Thymus (tissue), 14 donors: ENCODE results near the gene TNFSF8. TPM values are rescaled to one million over a fixed set of nuclear protein-coding genes. Genes with fewer than 3 reads are reported as not detected.

Experiments
- DNase-seq, 9 donors: peaks; one replicate each; pipeline ENCODE4 v3.0.0-alpha.2; 2013; ENCODE audit warnings: low spot score in 9 of 9, low read depth in 6 of 9, missing footprints in 1 of 9
- H3K27ac ChIP-seq, 2 donors: one replicate each; pipeline ENCODE4 v1.5.1; 2013; ENCODE audit warnings: control low read depth in 1 of 2, low read depth in 1 of 2, low read length in 1 of 2, mild to moderate bottlenecking in 1 of 2, moderate library complexity in 1 of 2
- H3K27me3 ChIP-seq, 2 donors: one replicate each; pipeline ENCODE4 v1.5.1; 2013; ENCODE audit warnings: low read length in 1 of 2; ENCODE audit not compliant: control insufficient read depth in 2 of 2, insufficient read depth in 1 of 2
- H3K36me3 ChIP-seq, 2 donors: one replicate each; pipeline ENCODE4 v1.5.1; 2013; ENCODE audit warnings: low read length in 1 of 2, mild to moderate bottlenecking in 1 of 2, moderate library complexity in 1 of 2; ENCODE audit not compliant: control insufficient read depth in 2 of 2, insufficient read depth in 2 of 2
- H3K4me1 ChIP-seq, 2 donors: one replicate each; pipeline ENCODE4 v1.5.1; 2013; ENCODE audit warnings: low read length in 2 of 2; ENCODE audit not compliant: control insufficient read depth in 2 of 2, insufficient read depth in 2 of 2
- H3K4me3 ChIP-seq, 2 donors: one replicate each; pipeline ENCODE4 v1.5.1; 2013; ENCODE audit warnings: low read length in 2 of 2, control low read depth in 1 of 2, mild to moderate bottlenecking in 1 of 2
- H3K9me3 ChIP-seq, 2 donors: one replicate each; pipeline ENCODE4 v1.5.1; 2013; ENCODE audit warnings: low read length in 1 of 2, mild to moderate bottlenecking in 1 of 2; ENCODE audit not compliant: control insufficient read depth in 2 of 2, insufficient read depth in 1 of 2
- WGBS: extraction: QIAGEN DNeasy Blood & Tissue Kit; methylation state at CpG from one replicate; pipeline ENCODE4 v1.1.7; 2013; 5-methylcytosine and 5-hydroxymethylcytosine counted together
- long read RNA-seq, 10 donors: transcript quantifications; one replicate each; lab custom pipeline, GENCODE V29; 2026
- polyA plus RNA-seq: library from polyadenylated mRNA; stranded (reverse); fragments of 200-250 nt; gene quantifications from one replicate; pipeline ENCODE4 v1.2.3, GENCODE V29; 2013
- total RNA-seq: library from RNA; stranded (reverse); fragments of 120-200 nt; gene quantifications from one replicate; pipeline ENCODE4 v1.2.4, GENCODE V29; 2013
- donor health status: healthy.

TNFSF8 gene, protein sequence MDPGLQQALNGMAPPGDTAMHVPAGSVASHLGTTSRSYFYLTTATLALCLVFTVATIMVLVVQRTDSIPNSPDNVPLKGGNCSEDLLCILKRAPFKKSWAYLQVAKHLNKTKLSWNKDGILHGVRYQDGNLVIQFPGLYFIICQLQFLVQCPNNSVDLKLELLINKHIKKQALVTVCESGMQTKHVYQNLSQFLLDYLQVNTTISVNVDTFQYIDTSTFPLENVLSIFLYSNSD
- total RNA-seq (14.7 TPM), polyA plus RNA-seq (82.1 TPM)
- long read RNA-seq, donor 1, partial matches to known transcripts = 0 of 1 reads
- long read RNA-seq, donor 1, other reads (novel, unspliced or antisense) = 0 of 1 reads
- long read RNA-seq, donor 2 = 0 reads
- long read RNA-seq, donor 3, partial matches to known transcripts = 0 of 3 reads
- long read RNA-seq, donor 3, other reads (novel, unspliced or antisense) = 0 of 3 reads
- long read RNA-seq, donor 4, partial matches to known transcripts = 0 of 5 reads
- long read RNA-seq, donor 4, other reads (novel, unspliced or antisense) = 0 of 5 reads
- long read RNA-seq, donor 5, transcript TNFSF8-201 (4 exons, 1,906 nt) = major isoform, 10 of 10 reads
- long read RNA-seq, donor 5, partial matches to known transcripts = 0 of 10 reads
- long read RNA-seq, donor 5, other reads (novel, unspliced or antisense) = 0 of 10 reads
- long read RNA-seq, donor 6, partial matches to known transcripts = 0 of 1 reads
- long read RNA-seq, donor 6, other reads (novel, unspliced or antisense) = 0 of 1 reads
- long read RNA-seq, donor 7, partial matches to known transcripts = 0 of 5 reads
- long read RNA-seq, donor 7, other reads (novel, unspliced or antisense) = 0 of 5 reads
- long read RNA-seq, donor 8, partial matches to known transcripts = 0 of 1 reads
- long read RNA-seq, donor 8, other reads (novel, unspliced or antisense) = 0 of 1 reads
- long read RNA-seq, donor 9, partial matches to known transcripts = 0 of 2 reads
- long read RNA-seq, donor 9, other reads (novel, unspliced or antisense) = 0 of 2 reads
- long read RNA-seq, donor 10, transcript TNFSF8-201 (4 exons, 1,906 nt) = major isoform, 6 of 6 reads
- long read RNA-seq, donor 10, partial matches to known transcripts = 0 of 6 reads
- long read RNA-seq, donor 10, other reads (novel, unspliced or antisense) = 0 of 6 reads

DNA sequence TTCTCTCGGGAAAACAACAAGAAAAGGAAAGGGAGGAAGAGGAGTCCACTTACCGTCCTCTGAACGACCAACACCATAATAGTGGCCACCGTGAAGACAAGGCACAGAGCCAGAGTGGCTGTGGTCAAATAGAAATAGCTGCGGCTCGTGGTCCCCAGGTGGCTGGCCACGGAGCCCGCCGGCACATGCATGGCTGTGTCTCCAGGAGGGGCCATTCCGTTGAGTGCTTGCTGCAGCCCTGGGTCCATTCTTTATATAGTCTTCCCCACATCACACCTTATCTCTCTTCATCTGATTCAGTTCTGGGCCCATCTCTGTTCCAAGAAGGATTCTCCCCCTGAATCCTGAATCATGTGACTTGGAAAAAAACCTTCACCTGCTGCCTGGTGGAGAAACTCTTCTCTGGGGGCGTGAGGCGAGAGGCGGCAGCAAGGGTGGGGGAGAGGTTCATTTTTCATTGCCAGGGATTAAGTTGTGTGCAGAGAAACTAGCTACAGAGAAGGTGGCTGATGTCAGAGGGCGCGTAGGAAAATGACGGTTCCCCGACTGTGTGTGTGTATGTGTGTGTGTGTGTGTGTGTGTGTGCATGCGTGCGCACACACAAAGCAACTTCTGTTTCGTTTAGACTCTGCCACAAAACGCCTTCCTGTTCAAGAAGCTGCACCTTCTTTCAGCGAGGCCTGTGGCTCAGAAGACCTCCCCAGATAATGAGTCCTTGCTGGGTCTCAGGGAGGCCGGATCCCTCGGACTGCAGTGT is at the start of gene TNFSF8:
Gene TNFSF8, minus strand, starts transcription at position 536 of the 757 bp plus-strand sequence. Its CDS starts 288 bp downstream, at position 248.
- Histone ChIP-seq H3K27ac (peak within 1 kb of the TSS; percentile 95 to 99), H3K9me3 (no peaks in the 10 kb centered on the region)
- 6% methylated on average over 24 of the region's 24 CpGs for WGBS

DNA sequence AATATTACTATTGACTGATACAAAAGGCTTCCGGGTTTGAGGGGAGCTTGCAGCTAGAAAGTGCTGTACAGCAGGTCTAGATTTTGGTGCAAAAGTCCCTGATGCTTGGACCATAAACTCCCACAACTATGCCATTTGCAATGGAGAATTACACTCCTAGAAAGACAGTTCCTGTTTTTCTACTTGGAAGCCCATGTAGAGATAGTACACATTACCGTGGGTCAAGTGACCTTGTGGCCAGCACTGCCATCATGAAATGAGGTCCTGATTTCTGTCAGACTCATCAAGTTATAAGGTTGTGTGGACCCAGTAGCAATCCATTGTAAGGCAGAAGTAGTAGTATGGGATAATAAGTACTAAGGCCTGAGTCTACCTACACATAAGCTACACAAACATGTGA is 42.8 kb upstream of the TNFSF8 start:
- whole genome bisulfite sequencing = 90% methylated on average over 2 of the region's 2 CpGs
- H3K27me3 ChIP-seq = no peaks in the 10 kb centered on the region

More for the DNA sequence above, at the start of gene TNFSF8:
- peak within 1 kb of the TSS; percentile 56 to 80 for H3K4me3 ChIP-seq
- H3K4me1 ChIP-seq = peaks cover 26 to 28% of the 10 kb centered on the region in 2 donors
- peaks cover 0 to under 1% of the 10 kb centered on the region in 2 donors for H3K36me3 ChIP-seq
- no peaks in the 10 kb centered on the region for H3K27me3 ChIP-seq
- DNase-seq = peak; percentile 74 to 91 (median 82)

DNA sequence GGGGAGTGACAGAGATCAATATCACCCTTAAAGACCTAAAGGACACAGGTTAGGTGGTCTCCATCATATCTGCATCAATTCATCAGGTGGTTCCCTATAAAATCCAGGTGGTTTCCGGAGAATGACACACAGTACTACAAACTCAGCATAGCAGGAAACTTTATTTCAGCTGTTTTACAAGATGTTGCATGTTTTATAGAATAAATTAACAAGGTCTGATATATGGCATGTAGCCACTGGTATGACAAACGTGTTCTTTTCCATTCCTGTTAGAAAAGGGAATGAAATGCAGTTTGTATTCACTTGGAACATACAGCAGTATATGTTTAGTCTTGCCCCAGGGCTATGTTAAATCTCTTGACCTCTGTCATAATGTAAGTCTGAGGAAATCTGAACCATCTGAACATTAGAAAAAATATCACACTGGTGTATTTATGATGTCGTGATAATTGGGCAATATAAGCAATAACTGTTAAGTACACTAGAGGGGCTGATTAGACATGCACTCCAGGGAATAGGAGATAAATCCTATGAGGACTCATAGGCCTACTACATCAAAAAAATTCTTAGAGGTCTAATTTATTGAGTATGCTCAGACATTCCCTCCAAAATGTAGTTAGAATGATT is 42.2 kb upstream of the TNFSF8 start:
- WGBS = 92% methylated on average over 3 of the region's 3 CpGs
- Histone ChIP-seq H3K27me3 (no peaks in the 10 kb centered on the region), H3K27ac (no peak overlapping the region), H3K9me3 (no peaks in the 10 kb centered on the region), H3K4me1 (peaks cover 0 to 2% of the 10 kb centered on the region in 2 donors), H3K36me3 (no peaks in the 10 kb centered on the region), H3K4me3 (no peak overlapping the region)
- DNase-seq = no peak

More for the DNA sequence above, 42.8 kb upstream of the TNFSF8 start:
- Histone ChIP-seq H3K36me3 (no peaks in the 10 kb centered on the region), H3K27ac (no peak overlapping the region), H3K4me3 (no peak overlapping the region), H3K9me3 (no peaks in the 10 kb centered on the region), H3K4me1 (peaks cover 0 to 2% of the 10 kb centered on the region in 2 donors)
- DNase-seq = no peak

DNA sequence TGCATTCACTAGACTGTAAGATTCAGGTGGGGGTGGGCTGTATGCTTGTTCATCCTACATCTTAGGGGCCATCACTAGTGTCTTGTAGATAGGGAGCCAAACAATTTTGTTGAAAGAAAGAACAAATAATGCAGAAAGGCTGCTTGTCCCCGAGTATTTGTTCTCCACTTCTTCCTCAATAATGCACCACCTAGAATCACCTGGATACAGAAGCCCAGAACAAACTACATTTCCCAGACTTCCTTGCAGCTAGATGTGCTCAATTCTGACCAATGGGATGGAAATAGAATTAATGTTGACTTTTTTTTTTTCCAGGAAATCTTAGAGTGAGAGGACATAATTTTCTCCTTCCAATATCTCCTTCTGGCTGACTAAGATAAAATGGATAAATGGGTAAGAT is 38.9 kb upstream of the TNFSF8 start:
- Histone ChIP-seq H3K27me3 (no peaks in the 10 kb centered on the region), H3K4me1 (peaks cover 0 to 2% of the 10 kb centered on the region in 2 donors), H3K4me3 (no peak overlapping the region), H3K27ac (no peak overlapping the region), H3K36me3 (no peaks in the 10 kb centered on the region), H3K9me3 (no peaks in the 10 kb centered on the region)
- no peak for DNase-seq
- 99% methylated on average over 1 of the region's 1 CpG for WGBS

DNA sequence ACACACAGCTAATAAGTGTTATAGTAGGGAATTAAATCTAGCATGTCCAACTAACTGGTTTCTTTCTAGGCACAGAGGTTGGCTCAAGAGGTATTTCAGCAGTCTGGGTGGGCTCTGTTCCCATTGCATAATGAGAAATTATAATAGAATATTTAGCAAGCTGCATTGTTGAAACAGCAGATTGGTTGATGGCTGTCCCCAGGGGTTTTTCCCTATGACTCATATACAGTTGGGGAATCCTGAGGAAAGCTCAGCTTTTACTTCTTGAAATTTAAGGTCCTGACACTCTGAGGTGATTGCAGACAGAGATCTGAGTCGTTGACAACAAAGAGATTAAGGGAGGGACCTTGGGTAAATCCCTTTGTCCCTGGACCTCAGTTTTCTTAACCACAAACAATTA is 38.3 kb upstream of the TNFSF8 start:
- Histone ChIP-seq H3K27me3 (no peaks in the 10 kb centered on the region), H3K27ac (peak overlapping the region in 1 of 2 donors; percentile 19), H3K36me3 (no peaks in the 10 kb centered on the region), H3K9me3 (no peaks in the 10 kb centered on the region), H3K4me1 (peaks cover 0 to 2% of the 10 kb centered on the region in 2 donors), H3K4me3 (no peak overlapping the region)
- peak in 1 of 9 donors; percentile 33 for DNase-seq
- 63% methylated on average over 1 of the region's 1 CpG for WGBS

DNA sequence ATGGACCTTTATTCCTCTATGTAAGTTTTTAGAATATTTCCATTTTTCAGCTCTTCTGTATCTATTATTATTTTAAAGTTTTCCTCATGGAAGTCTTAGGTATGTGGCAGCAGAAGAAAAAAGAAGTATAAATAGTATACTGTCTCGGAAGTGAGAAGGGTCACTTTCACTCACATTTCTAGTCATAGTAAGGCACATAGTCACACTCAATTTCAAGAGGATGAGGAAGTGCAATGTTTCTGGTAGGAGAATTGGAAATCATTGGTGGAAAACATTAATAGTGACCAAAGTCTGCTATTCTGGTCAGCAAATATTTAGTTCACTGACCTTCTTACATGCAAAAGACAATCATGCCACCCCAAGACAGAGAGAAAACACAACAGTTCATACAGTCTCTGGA is 35.2 kb upstream of the TNFSF8 start:
- Histone ChIP-seq H3K27me3 (no peaks in the 10 kb centered on the region), H3K4me3 (no peak overlapping the region), H3K27ac (no peak overlapping the region), H3K36me3 (no peaks in the 10 kb centered on the region), H3K4me1 (peaks cover 0 to 2% of the 10 kb centered on the region in 2 donors), H3K9me3 (peaks cover under 1 to 3% of the 10 kb centered on the region in 2 donors)
- no peak for DNase-seq
- WGBS = 95% methylated on average over 1 of the region's 1 CpG

DNA sequence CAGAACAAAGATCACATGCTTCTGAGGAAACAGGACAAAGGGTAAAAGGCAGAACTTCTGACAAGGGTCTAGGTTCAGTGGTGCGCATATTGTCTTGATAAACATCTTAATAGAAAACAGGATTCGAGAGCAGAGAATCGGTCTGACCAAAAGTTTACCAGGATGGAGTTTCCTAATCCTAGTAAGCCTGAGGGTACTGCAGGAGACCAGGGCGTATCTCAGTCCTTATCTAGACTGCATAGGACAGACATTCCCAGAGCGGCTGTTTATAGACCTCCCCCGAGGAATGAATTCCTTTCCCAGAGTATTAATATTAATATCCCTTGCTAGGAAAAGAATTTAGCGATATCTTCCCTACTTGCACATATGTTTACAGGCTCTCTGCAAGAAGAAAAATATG is 32.4 kb upstream of the TNFSF8 start:
- H3K27ac ChIP-seq = no peak overlapping the region
- H3K9me3 ChIP-seq = peaks cover 3% of the 10 kb centered on the region in 2 donors
- no peak overlapping the region for H3K4me3 ChIP-seq
- H3K36me3 ChIP-seq = no peaks in the 10 kb centered on the region
- no peaks in the 10 kb centered on the region for H3K27me3 ChIP-seq
- WGBS = 91% methylated on average over 7 of the region's 7 CpGs
- H3K4me1 ChIP-seq = peaks cover 0 to 2% of the 10 kb centered on the region in 2 donors
- no peak for DNase-seq

DNA sequence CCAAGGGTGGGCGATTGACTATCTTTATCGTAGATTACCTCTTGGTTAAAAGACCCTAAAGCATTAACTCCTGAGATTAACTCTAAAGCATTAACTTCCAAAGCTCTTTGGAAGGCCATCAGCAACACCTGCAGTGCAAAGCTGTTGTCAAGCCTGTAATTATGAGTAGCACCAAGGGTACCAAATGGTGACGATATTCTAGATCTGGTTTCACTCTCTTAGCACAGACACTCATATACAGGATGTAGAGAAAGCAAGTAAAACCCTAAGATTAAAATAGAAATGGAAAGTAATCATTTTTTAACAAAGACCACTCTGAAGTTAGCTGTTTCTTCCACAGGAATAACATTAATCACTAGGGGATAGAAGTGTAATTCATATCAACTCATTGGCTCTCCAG is 29.9 kb upstream of the TNFSF8 start:
- H3K27ac ChIP-seq = no peak overlapping the region
- H3K4me3 ChIP-seq = no peak overlapping the region
- H3K4me1 ChIP-seq = peaks cover 0 to 2% of the 10 kb centered on the region in 2 donors
- no peak for DNase-seq
- WGBS = 82% methylated on average over 3 of the region's 3 CpGs
- H3K9me3 ChIP-seq = peaks cover 3% of the 10 kb centered on the region in 2 donors
- no peaks in the 10 kb centered on the region for H3K36me3 ChIP-seq
- H3K27me3 ChIP-seq = no peaks in the 10 kb centered on the region
